GM12892 (cell line): ENCODE measurements around the gene HPCAL1.

ENCODE experiments used
- DNase-seq: peaks from one replicate; pipeline ENCODE4 v3.0.0; 2011; ENCODE audit not compliant: insufficient read length
- FAIRE-seq: peaks from 2 replicates; lab custom pipeline; 2011; peaks lifted over from hg19 to GRCh38; lab: Jason Lieb, UNC
- POLR2A ChIP-seq: IDR thresholded peaks from 2 replicates; pipeline ENCODE4 v1.6.1; 2011; ENCODE audit warnings: low read depth, low read length, control low read depth
- POLR2AphosphoS5 ChIP-seq: IDR thresholded peaks from 2 replicates; pipeline ENCODE4 v1.6.1; 2011; ENCODE audit warnings: low read depth, low read length, control low read depth
- TAF1 ChIP-seq: IDR thresholded peaks from 2 replicates; pipeline ENCODE4 v1.6.1; 2011; ENCODE audit warnings: low read depth, mild to moderate bottlenecking, control low read depth, low read length, borderline replicate concordance

Gene HPCAL1

GRCh38 chr2:10402653-10403215, 100.0 kb downstream of the HPCAL1 start:
- no peak for DNase-seq

GRCh38 chr2:10404324-10405143, 101.8 kb downstream of the HPCAL1 start:
- DNase-seq (no peak), FAIRE-seq (no peak)
- TF ChIP-seq POLR2A = no peak

More at GRCh38 chr2:10402653-10403215, 100.0 kb downstream of the HPCAL1 start:
- TF ChIP-seq POLR2A = no peak
- no peak for TF ChIP-seq POLR2AphosphoS5
- no peak for FAIRE-seq

GRCh38 chr2:10405448-10405847, 102.7 kb downstream of the HPCAL1 start:
- no peak for FAIRE-seq
- no peak for TF ChIP-seq POLR2A
- TF ChIP-seq TAF1 = no peak
- no peak for TF ChIP-seq POLR2AphosphoS5
- no peak for DNase-seq

GRCh38 chr2:10406016-10406415, 103.3 kb downstream of the HPCAL1 start:
- DNase-seq = no peak
- FAIRE-seq = no peak
- TF ChIP-seq POLR2A (no peak), TAF1 (no peak), POLR2AphosphoS5 (no peak)

- TF ChIP-seq POLR2AphosphoS5 (no peak), POLR2A (no peak), TAF1 (no peak)
- FAIRE-seq (no peak), DNase-seq (no peak)
Measured at GRCh38 chr2:10406491-10407188, 103.9 kb downstream of the HPCAL1 start.

- TF ChIP-seq POLR2AphosphoS5 (no peak), TAF1 (no peak), POLR2A (no peak)
- DNase-seq (no peak), FAIRE-seq (no peak)
Measured at GRCh38 chr2:10407432-10407831, 104.7 kb downstream of the HPCAL1 start.

GRCh38 chr2:10407841-10408648, 105.3 kb downstream of the HPCAL1 start:
- TF ChIP-seq POLR2A (no peak), TAF1 (no peak), POLR2AphosphoS5 (no peak)
- DNase-seq = peak; percentile 45
- FAIRE-seq = peak; percentile 44

- no peak for TF ChIP-seq POLR2AphosphoS5
- no peak for TF ChIP-seq TAF1
- no peak for TF ChIP-seq POLR2A
- DNase-seq = peak; percentile 80
- FAIRE-seq = peak; percentile 88
Measured at GRCh38 chr2:10408649-10409579, 106.2 kb downstream of the HPCAL1 start.

GRCh38 chr2:10410001-10410822, 107.5 kb downstream of the HPCAL1 start:
- TF ChIP-seq POLR2AphosphoS5 (no peak), TAF1 (no peak), POLR2A (no peak)
- DNase-seq (no peak), FAIRE-seq (no peak)

- no peak for FAIRE-seq
- DNase-seq = no peak
- TF ChIP-seq TAF1 = no peak
Measured at GRCh38 chr2:10410823-10411437, 108.2 kb downstream of the HPCAL1 start.
